ENCODE measurements around the gene CCDC85B.

Gene CCDC85B

GRCh38 chr11:65869643-65870306, 20.7 kb upstream of the CCDC85B start:
- no peak for DNase-seq

- no peak for DNase-seq
These were observed 20.2 kb upstream of the CCDC85B start for GRCh38 chr11:65870307-65870658.

- no peak for DNase-seq
These were observed 19.5 kb upstream of the CCDC85B start for GRCh38 chr11:65870706-65871681.

GRCh38 chr11:65871811-65872548, 18.5 kb upstream of the CCDC85B start:
- no peak for DNase-seq

GRCh38 chr11:65872586-65873317, 17.7 kb upstream of the CCDC85B start, which contains the start of gene EFEMP2:
Gene EFEMP2, minus strand, starts transcription at chr11:65872800. Its CDS starts 446 bp downstream, at chr11:65872354.
- no peak for DNase-seq

GRCh38 chr11:65873318-65874156, 16.9 kb upstream of the CCDC85B start:
- DNase-seq = peak; percentile 96

- peak; percentile 53 for DNase-seq
These were observed 10.9 kb upstream of the CCDC85B start, which contains the start of gene CTSW for GRCh38 chr11:65879617-65880016. Gene CTSW, plus strand, starts transcription at chr11:65879837. Its CDS starts 18 bp downstream, at chr11:65879855.

- DNase-seq = no peak
These were observed 10.4 kb upstream of the CCDC85B start for GRCh38 chr11:65880027-65880426.

GRCh38 chr11:65880844-65881421, 9.5 kb upstream of the CCDC85B start:
- no peak for DNase-seq

GRCh38 chr11:65882120-65883057, 8.1 kb upstream of the CCDC85B start:
- no peak for DNase-seq

- no peak for DNase-seq
These were observed 7.3 kb upstream of the CCDC85B start for GRCh38 chr11:65883058-65883761.

- DNase-seq = no peak
These were observed 6.4 kb upstream of the CCDC85B start for GRCh38 chr11:65883786-65884715.

GRCh38 chr11:65884716-65885092, 5.8 kb upstream of the CCDC85B start:
- DNase-seq = peak; percentile 85

- no peak for DNase-seq
These were observed 5.2 kb upstream of the CCDC85B start for GRCh38 chr11:65885231-65885630.

GRCh38 chr11:65885808-65886536, 4.5 kb upstream of the CCDC85B start:
- DNase-seq = no peak

- no peak for DNase-seq
These were observed 3.4 kb upstream of the CCDC85B start for GRCh38 chr11:65886826-65887722.
